HG03039 (cell line): ENCODE results near the gene RIPPLY2.
"Not testable (repeated sequence)": the region's sequence is repeated elsewhere in the genome, so short reads cannot be mapped to it uniquely, and the experiment has no call there.

Source experiments
- ATAC-seq: cut with Tn5 transposase; IDR thresholded peaks from one replicate; pipeline ENCODE4 v1.9.1; 2021; ENCODE audit warnings: mild to moderate bottlenecking, moderate library complexity; ENCODE audit not compliant: unreplicated experiment

RIPPLY2 gene

GRCh38 chr6:83897094-83897493, 43.9 kb downstream of the RIPPLY2 start:
- not testable (repeated sequence) for ATAC-seq

- no peak for ATAC-seq
Observed at GRCh38 chr6:83901624-83902023, 48.5 kb downstream of the RIPPLY2 start.

GRCh38 chr6:83904395-83904794, 51.2 kb downstream of the RIPPLY2 start:
- ATAC-seq = no peak

- no peak for ATAC-seq
Observed at GRCh38 chr6:83905648-83906047, 52.5 kb downstream of the RIPPLY2 start.
